GM04503 (cell line): ENCODE data around the gene EPHX1.

Source experiments
- DNase-seq: peaks from one replicate; pipeline ENCODE4 v3.0.0-alpha.2; 2012; ENCODE audit warnings: low read depth

EPHX1 gene

DNA sequence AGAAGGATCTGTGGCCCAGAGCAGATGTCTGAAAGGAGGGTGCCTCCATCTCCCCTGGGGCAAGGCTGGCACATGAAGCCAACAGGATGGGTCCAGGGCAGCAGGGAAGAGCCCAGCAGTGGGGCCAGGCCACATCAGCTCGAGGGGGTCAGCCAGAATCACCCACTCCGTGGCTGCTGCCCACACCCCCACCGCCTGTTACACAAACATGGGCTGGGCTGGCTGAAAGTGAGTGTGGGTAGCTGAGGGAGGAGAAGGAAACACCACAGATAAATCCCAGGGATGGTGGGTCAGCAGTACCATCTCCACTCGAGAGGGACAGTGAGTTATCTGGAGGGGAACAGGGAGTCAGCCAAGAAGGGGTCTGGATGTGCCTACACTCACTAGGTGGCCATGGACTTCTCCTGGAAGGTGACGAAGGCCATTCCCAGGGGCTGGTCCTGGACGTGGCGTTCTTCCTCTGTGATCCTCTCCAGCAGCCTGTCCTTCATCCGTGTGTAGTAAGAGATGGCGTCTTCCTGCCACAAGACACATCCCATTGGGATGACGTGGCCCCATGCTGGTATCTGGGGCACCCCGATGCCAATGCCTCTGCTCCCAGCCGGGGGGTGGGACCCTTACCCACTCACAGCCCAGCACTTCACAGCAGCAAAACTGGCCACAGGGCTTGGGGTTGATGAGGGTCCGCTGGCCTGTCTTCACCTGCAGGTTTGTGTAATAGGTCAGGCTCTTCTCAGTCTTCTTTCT lies 52.1 kb downstream of the EPHX1 start:
- no peak for DNase-seq

GRCh38 chr1:225862581-225862950 lies 52.6 kb downstream of the EPHX1 start:
- no peak for DNase-seq

DNA sequence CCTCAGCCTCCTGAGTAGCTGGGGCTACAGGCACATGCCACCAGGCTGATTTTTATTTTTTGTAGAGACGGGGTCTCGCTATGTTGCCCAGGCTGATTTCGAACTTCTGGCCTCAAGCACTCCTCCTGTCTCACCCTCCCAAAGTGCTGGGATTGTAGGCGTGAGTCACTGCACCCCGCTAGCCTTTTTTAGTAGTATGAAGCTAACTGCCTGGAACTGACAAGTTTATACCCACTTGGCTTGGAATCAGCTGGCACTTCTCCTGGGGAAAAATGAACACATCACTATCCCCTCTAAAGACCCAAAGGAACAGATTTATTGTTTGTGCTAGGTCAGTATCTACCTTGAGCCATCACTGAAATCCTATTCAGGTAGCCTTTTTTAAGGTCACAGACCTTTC lies 53.2 kb downstream of the EPHX1 start:
- DNase-seq: no peak

GRCh38 chr1:225865514-225865913 lies 55.6 kb downstream of the EPHX1 start:
- DNase-seq: no peak

GRCh38 chr1:225866061-225866837 lies 56.3 kb downstream of the EPHX1 start:
- DNase-seq: no peak

- no peak for DNase-seq
Observed at GRCh38 chr1:225866981-225867380, 57.1 kb downstream of the EPHX1 start.

DNA sequence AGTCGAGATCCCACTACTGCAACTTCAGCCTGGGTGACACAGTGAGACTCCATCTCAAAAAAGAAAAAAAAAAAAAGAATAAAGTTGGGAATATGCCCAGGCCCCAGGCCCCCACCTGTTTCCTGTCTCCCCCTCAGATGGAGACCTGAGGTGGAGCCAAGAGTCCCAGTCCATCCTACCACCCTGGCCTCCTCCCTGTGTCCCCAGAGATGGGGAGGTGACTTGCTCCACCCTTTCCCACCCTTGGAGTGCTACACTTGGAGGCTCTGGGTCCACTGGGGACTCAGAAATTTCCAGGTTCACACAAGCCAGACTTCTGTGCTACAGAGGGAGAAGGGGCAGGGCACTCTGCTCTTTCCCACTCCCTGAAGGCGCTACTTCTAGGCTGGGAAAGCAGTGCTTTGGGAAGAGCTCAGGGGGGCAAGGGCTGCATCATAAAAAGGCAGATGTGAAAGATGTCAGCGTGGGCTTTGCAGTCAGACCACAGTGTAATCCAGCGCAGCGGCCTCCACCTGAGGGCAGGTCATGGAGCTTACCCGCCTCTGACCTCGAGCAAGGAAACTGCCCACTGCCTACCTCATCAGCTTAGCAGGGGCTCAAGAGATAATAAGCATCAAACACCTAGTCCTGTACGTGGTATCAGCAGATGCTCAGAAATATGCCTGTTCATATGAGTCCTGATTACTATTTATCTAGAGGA lies 58.9 kb downstream of the EPHX1 start:
- no peak for DNase-seq

DNA sequence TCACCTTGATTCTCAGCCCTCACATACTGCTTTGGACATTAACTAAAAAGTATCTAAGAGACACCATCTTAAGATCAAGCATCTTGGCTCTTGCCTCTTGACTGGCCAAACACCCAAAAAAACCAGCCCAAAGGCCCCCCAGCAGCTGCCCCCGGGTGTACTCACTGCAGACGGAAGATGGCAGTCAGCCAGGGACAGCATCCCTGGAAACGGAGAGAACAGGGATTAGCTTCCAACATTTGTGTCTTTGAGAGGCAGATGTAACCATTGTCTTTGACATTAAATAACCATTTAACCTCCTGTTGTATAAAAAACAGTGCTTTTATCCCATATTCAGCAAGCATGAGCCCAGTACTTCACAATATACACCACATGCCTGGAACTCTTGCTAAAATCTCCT lies 61.0 kb downstream of the EPHX1 start:
- DNase-seq: no peak

GRCh38 chr1:225871359-225872074 lies 61.6 kb downstream of the EPHX1 start:
- DNase-seq: no peak

DNA sequence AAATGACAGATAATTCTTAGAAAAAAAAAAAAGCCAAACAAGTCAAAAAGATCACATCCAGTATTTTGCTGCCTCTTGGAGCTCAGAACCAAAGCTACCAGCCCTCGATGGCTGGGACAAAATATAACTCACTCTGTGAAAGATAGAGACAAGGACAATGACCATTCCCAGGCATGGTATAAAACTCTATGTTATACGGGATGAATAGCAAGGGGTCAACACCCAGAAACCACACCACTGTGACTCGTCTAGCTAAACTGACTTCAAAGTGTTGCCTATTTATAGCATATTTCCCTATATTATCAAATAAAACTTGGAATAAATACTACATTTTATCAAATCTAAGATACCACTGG lies 62.1 kb downstream of the EPHX1 start:
- no peak for DNase-seq

DNA sequence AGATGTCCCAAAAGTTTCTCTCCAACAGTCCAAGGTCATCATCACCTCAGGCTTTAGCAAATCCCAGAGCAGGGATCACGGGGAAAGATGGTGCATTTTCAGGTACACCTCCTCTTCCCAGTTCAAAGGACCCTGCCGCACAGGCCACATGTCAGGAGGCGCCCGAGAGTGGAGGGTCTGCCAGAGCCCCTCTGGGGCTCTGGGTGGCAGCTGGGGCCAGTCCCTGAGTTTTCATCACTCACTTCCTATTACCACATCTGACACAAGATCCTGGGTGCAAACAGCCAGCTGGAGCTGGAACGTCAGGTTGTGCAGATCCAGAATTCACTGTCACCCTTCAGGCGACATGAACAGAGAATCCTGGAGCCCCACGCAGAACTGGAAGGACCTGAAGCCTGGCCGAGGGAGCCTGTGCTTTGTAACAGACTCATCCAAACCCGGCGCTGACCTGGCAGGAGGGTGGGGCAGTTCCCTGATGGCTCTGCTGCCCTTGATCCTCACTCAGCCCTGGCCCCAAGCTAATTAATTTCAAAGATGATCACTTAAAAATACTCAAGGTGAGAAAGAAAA lies 63.4 kb downstream of the EPHX1 start:
- no peak for DNase-seq

DNA sequence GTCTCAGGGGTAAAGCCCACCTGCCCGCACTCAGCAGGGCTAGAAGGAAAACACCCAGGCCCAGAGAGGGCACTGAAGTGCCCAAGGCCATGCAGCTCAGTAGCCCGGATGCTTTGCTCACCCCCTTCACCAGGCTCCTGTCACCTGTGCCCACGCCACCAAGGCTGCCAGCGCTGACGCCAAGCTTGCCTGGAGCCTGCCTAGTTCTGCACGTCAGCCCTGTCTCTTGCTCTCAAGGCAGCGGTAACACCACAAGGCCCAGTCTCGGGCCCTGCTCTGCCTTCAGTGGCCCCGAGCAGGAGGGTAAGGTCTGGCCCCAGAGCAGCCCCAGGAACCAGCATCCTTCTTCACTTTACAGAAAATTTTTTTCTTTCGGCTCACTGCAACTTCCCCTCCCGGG lies 64.5 kb downstream of the EPHX1 start:
- DNase-seq: no peak

GRCh38 chr1:225875044-225875815 lies 65.3 kb downstream of the EPHX1 start:
- DNase-seq: no peak

- DNase-seq: no peak
Observed at GRCh38 chr1:225876900-225877510, 67.1 kb downstream of the EPHX1 start.

GRCh38 chr1:225877580-225877979 lies 67.7 kb downstream of the EPHX1 start:
- peak; percentile 16 for DNase-seq

DNA sequence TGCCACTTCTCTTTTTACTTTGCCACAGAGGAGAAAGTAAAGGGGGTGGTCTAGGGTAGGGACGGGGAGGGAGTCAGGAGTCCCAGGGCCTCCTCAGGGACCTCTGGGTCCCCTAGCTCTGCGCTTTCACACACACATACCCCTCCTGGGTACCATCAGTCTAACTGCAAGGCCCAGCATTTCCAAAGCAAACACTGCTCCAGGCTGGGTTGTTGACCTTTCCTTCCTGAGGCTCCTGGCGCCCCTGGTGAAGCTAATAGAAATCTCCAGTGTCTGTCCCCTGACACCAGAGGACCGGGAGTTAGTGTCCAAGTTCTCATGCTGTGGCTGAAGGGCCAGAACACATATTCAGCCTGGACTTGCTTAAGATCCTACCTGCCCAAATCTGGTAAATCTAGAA lies 68.4 kb downstream of the EPHX1 start:
- DNase-seq: no peak

- DNase-seq: no peak
Observed at GRCh38 chr1:225879521-225880221, 69.7 kb downstream of the EPHX1 start.

DNA sequence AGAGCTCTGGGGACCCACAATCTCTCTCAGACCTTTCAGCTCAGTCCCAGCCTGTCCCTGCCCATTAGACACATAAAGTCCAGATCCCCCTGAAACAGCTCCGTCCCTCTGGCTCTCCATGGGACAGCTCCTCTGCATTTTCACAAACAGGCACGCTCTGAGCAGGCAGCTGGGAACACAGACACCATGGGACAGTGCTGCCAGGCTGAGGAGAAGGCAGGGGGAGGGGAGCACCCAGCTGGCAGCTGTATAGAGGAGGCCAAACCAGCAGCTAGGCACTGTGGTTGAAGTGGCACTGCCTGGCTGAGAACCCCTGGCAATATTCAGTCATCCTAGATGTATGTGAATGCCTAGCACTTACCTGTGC lies 70.3 kb downstream of the EPHX1 start:
- no peak for DNase-seq

DNA sequence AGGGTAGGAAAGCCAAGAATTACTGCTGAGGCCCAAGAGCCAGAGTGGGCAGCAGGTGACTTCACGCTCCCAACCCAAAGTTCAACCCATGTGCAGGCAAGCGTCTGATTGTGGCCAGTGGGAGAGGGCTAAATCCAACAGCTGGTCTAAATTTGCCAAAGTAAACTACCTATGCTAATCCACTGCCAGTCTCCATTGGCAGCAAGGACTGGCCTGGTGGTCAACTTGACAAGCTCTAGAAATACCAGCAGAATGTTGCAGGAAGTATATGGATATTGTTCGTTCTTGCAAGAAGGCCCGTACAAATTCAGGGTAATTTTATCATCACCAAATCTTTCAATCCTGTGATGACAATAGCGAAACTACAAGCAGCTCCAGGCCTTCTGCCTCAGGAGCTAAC lies 70.7 kb downstream of the EPHX1 start:
- no peak for DNase-seq
